Lower leg skin (tissue), 3 donors: ENCODE data around the gene R3HDM2.

Source experiments
- POLR2A ChIP-seq, 2 donors: fragments of 450-650 bp; IDR thresholded peaks; one replicate each; pipeline ENCODE4 v1.6.1; 2016 to 2017; ENCODE audit warnings: antibody characterized with exemption in 2 of 2, mild to moderate bottlenecking in 1 of 2, moderate library complexity in 1 of 2
- TF ChIP-seq, protein P1 (sequence below), 3 donors: fragments of 450-650 bp; IDR thresholded peaks; one replicate each; pipeline ENCODE4 v1.5.1; 2016; ENCODE audit warnings: antibody characterized with exemption in 3 of 3, mild to moderate bottlenecking in 3 of 3, moderate library complexity in 2 of 3

DNA sequence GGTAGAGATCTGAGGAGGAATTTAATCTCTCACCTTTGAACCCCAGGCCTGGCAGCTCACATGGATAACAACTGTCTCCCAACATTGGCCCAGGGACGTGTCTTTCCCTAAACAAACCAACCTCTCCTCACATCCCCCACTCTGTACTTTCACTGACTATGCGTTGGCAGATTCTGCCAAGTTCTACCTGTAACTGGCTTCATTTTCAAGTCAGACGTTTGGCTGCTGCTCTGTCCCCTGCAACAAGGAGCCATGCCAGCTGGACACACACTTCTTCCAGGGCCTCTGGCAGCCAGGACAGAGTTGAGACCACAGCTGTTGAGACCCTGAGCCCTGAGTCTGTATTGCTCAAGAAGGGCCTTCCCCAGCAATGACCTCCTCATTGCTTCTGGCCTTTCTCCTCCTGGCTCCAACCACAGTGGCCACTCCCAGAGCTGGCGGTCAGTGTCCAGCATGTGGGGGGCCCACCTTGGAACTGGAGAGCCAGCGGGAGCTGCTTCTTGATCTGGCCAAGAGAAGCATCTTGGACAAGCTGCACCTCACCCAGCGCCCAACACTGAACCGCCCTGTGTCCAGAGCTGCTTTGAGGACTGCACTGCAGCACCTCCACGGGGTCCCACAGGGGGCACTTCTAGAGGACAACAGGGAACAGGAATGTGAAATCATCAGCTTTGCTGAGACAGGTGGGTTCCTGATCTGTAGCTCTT is 3.8 kb upstream of the R3HDM2 start, which contains the start of gene INHBC:
- TF ChIP-seq, protein P1, sequence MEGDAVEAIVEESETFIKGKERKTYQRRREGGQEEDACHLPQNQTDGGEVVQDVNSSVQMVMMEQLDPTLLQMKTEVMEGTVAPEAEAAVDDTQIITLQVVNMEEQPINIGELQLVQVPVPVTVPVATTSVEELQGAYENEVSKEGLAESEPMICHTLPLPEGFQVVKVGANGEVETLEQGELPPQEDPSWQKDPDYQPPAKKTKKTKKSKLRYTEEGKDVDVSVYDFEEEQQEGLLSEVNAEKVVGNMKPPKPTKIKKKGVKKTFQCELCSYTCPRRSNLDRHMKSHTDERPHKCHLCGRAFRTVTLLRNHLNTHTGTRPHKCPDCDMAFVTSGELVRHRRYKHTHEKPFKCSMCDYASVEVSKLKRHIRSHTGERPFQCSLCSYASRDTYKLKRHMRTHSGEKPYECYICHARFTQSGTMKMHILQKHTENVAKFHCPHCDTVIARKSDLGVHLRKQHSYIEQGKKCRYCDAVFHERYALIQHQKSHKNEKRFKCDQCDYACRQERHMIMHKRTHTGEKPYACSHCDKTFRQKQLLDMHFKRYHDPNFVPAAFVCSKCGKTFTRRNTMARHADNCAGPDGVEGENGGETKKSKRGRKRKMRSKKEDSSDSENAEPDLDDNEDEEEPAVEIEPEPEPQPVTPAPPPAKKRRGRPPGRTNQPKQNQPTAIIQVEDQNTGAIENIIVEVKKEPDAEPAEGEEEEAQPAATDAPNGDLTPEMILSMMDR (IDR thresholded peaks at IDR 0.05): no peak
- no peak for TF ChIP-seq POLR2A (IDR thresholded peaks at IDR 0.05)
